ENCODE results near the gene ARL17A.
"Not testable (repeated sequence)": the region's sequence is repeated elsewhere in the genome, so short reads cannot be mapped to it uniquely, and the experiment has no call there.

- TF ChIP-seq CTCF (conservative IDR thresholded peaks at IDR 0.05; ENCODE audit: low read depth, low read length); MXI1 (IDR thresholded peaks at IDR 0.05; ENCODE audit: borderline replicate concordance, low read depth, low read length); RCOR1 (IDR thresholded peaks at IDR 0.05; ENCODE audit: insufficient replicate concordance, low read length): not testable (repeated sequence)
Observed at GRCh38 chr17:46475583-46475982, 103.9 kb downstream of the ARL17A start.

Data from IMR-90 (cell line).